Naive thymus-derived CD8-positive, alpha-beta T cell (primary cell): ENCODE measurements around the gene ZNF217. TPM values are rescaled to one million over a fixed set of nuclear protein-coding genes. Genes with fewer than 3 reads are reported as not detected.
"Not testable (repeated sequence)": the region's sequence is repeated elsewhere in the genome, so short reads cannot be mapped to it uniquely, and the experiment has no call there.

ENCODE experiments used
- ATAC-seq, 2 donors: fragments of 150-1000 bp; cut with Tn5 transposase in 1 of 2; sonication (Bioruptor Pico), chemical (Tn5 transposase) in 1 of 2; 1 replicate in 1 of 2; 2 replicates in 1 of 2; pipeline ENCODE4 v1.10.0; 2021; ENCODE audit warnings: mild to moderate bottlenecking in 2 of 2, moderate library complexity in 2 of 2
- POLR2A ChIA-PET: fragments of 350-600 bp; sonication (Branson Sonifier 250); formaldehyde crosslinking; loops from one replicate; lab custom pipeline; 2021; ENCODE audit warnings: antibody characterized with exemption; lab: Charles Lee
- DNase-seq, 10 donors: peaks; one replicate each; pipeline versions ENCODE4 v3.0.0 to v3.0.0-alpha.2; 2020 to 2022
- H3K27ac Mint-ChIP-seq, 10 donors: one replicate each; pipeline ENCODE4 v1.8.0; 2020 to 2022; ENCODE audit warnings: mild to moderate bottlenecking in 10 of 10, mixed read lengths in 10 of 10, moderate library complexity in 4 of 10, inconsistent platforms in 1 of 10
- H3K27me3 Mint-ChIP-seq, 5 donors: one replicate each; pipeline ENCODE4 v1.8.0; 2021 to 2022; ENCODE audit warnings: mixed read lengths in 5 of 5
- H3K36me3 Mint-ChIP-seq, 3 donors: one replicate each; pipeline ENCODE4 v1.8.0; 2020 to 2022; ENCODE audit warnings: mixed read lengths in 3 of 3, mild to moderate bottlenecking in 2 of 3, inconsistent platforms in 1 of 3
- H3K4me1 Mint-ChIP-seq, 4 donors: one replicate each; pipeline ENCODE4 v1.8.0; 2021 to 2022; ENCODE audit warnings: mixed read lengths in 4 of 4
- H3K4me3 Mint-ChIP-seq, 10 donors: one replicate each; pipeline ENCODE4 v1.8.0; 2020 to 2022; ENCODE audit warnings: mild to moderate bottlenecking in 10 of 10, mixed read lengths in 10 of 10, moderate library complexity in 6 of 10, inconsistent platforms in 1 of 10
- H3K9me3 Mint-ChIP-seq, 9 donors: one replicate each; pipeline ENCODE4 v1.8.0; 2020 to 2022; ENCODE audit warnings: mixed read lengths in 9 of 9, mild to moderate bottlenecking in 3 of 9, inconsistent platforms in 1 of 9, moderate library complexity in 1 of 9
- polyA plus RNA-seq, 3 donors: library from polyadenylated mRNA; unstranded; fragments of 300-500 nt; fragmentation: Illumina TruSeq; gene quantifications; one replicate each; pipeline ENCODE4 v1.2.3, GENCODE V29; 2021
- total RNA-seq, 8 experiments: library from RNA in 2 of 8; stranded (reverse) in 2 of 8; gene quantifications; one replicate each; pipeline ENCODE4 v1.2.3 and lab custom pipeline; 2021 to 2026

The ZNF217 gene
- total and polyA plus RNA-seq, 5 experiments from 2014 or later = 21.5 to 101 (median 34.2) TPM

- DNase-seq = no peak
- H3K36me3 Mint-ChIP-seq = peaks cover 0 to under 1% (median 0%) of the 10 kb centered on the region in 3 donors
Observed at GRCh38 chr20:53595018-53595378, 1.4 kb upstream of the ZNF217 start.

GRCh38 chr20:53594068-53595017 is 704 bp upstream of the ZNF217 start:
- no peaks in the 10 kb centered on the region for H3K36me3 Mint-ChIP-seq
- POLR2A ChIA-PET = interaction anchor here (0.6 to 8.4 kb wide), 39 partner anchors 9 to 488 kb away, joined by 3 to 143 read pairs (median 5); no protein-coding TSS in a partner anchor
- H3K27ac Mint-ChIP-seq = peak overlapping the region; percentile 88 to 99 (median 96)
- no peaks in the 10 kb centered on the region for H3K27me3 Mint-ChIP-seq
- no peaks in the 10 kb centered on the region for H3K9me3 Mint-ChIP-seq
- ATAC-seq = peak; percentile 58 to 67
- H3K4me3 Mint-ChIP-seq = peak overlapping the region; percentile 82 to 98 (median 90)
- H3K4me1 Mint-ChIP-seq = peaks cover 31 to 71% (median 57%) of the 10 kb centered on the region in 4 donors
- peak; percentile 91 to 100 (median 97) for DNase-seq

More at GRCh38 chr20:53595018-53595378, 1.4 kb upstream of the ZNF217 start:
- Mint-ChIP-seq H3K27me3 (no peaks in the 10 kb centered on the region), H3K27ac (peak overlapping the region; percentile 88 to 99 (median 95)), H3K4me3 (peak overlapping the region; percentile 79 to 93 (median 88)), H3K9me3 (no peaks in the 10 kb centered on the region), H3K4me1 (peaks cover 32 to 71% (median 57%) of the 10 kb centered on the region in 4 donors)
- POLR2A ChIA-PET = interaction anchor here (0.6 to 8.4 kb wide), 33 partner anchors 10 to 340 kb away, joined by 3 to 143 read pairs (median 5); no protein-coding TSS in a partner anchor
- ATAC-seq = no peak

GRCh38 chr20:53592992-53593465 is 610 bp downstream of the ZNF217 start:
- POLR2A ChIA-PET = interaction anchor here (0.8 to 8.4 kb wide), 14 partner anchors 8 to 347 kb away, joined by 3 to 143 read pairs (median 8); no protein-coding TSS in a partner anchor
- Mint-ChIP-seq H3K27me3 (no peaks in the 10 kb centered on the region), H3K4me1 (peaks cover 25 to 68% (median 50%) of the 10 kb centered on the region in 4 donors), H3K36me3 (no peaks in the 10 kb centered on the region), H3K4me3 (peak overlapping the region; percentile 86 to 98 (median 98)), H3K9me3 (no peaks in the 10 kb centered on the region), H3K27ac (peak overlapping the region; percentile 92 to 99 (median 98))
- ATAC-seq (no peak), DNase-seq (peak in 3 of 10 donors; percentile 23 to 38 (median 34))

- ATAC-seq = peak; percentile 11 to 13
- POLR2A ChIA-PET = interaction anchor here (0.9 to 8.0 kb wide), 11 partner anchors 11 to 281 kb away, joined by 3 to 88 read pairs (median 4); no protein-coding TSS in a partner anchor
- Mint-ChIP-seq H3K27ac (peak overlapping the region; percentile 92 to 99 (median 98)), H3K4me1 (peaks cover 22 to 63% (median 47%) of the 10 kb centered on the region in 4 donors), H3K4me3 (peak overlapping the region; percentile 86 to 98 (median 98))
- DNase-seq = peak; percentile 29 to 71 (median 58)
- H3K27me3 Mint-ChIP-seq, H3K36me3 Mint-ChIP-seq, H3K9me3 Mint-ChIP-seq: not testable (repeated sequence)
Observed at GRCh38 chr20:53592454-53592991, 1.1 kb downstream of the ZNF217 start.

GRCh38 chr20:53591941-53592441 is 1.6 kb downstream of the ZNF217 start:
- POLR2A ChIA-PET = interaction anchor here (0.6 to 8.0 kb wide), 13 partner anchors 10 to 281 kb away, joined by 3 to 88 read pairs (median 4); no protein-coding TSS in a partner anchor
- Mint-ChIP-seq H3K27ac (peak overlapping the region; percentile 92 to 99 (median 98)), H3K4me1 (peaks cover 20 to 61% (median 47%) of the 10 kb centered on the region in 4 donors), H3K4me3 (peak overlapping the region; percentile 86 to 98 (median 98))
- H3K9me3 Mint-ChIP-seq, H3K36me3 Mint-ChIP-seq, H3K27me3 Mint-ChIP-seq: not testable (repeated sequence)
- DNase-seq (peak in 3 of 10 donors; percentile 26 to 42 (median 36)), ATAC-seq (peak in 1 of 2 donors; percentile 2)

- peak overlapping the region; percentile 86 to 98 (median 98) for H3K4me3 Mint-ChIP-seq
Observed at GRCh38 chr20:53591206-53591741, 2.4 kb downstream of the ZNF217 start.

GRCh38 chr20:53590608-53591007 is 3.0 kb downstream of the ZNF217 start:
- peak overlapping the region; percentile 92 to 99 (median 97) for H3K27ac Mint-ChIP-seq
- DNase-seq, H3K9me3 Mint-ChIP-seq, ATAC-seq, H3K27me3 Mint-ChIP-seq, H3K36me3 Mint-ChIP-seq: not testable (repeated sequence)
- peaks cover 22 to 62% (median 48%) of the 10 kb centered on the region in 4 donors for H3K4me1 Mint-ChIP-seq
- POLR2A ChIA-PET = interaction anchor here (1.2 to 8.0 kb wide), 2 partner anchors 9 to 326 kb away, joined by 3 to 88 read pairs; no protein-coding TSS in a partner anchor
- H3K4me3 Mint-ChIP-seq = peak overlapping the region; percentile 86 to 98 (median 98)

More at GRCh38 chr20:53591206-53591741, 2.4 kb downstream of the ZNF217 start:
- Mint-ChIP-seq H3K4me1 (peaks cover 21 to 61% (median 47%) of the 10 kb centered on the region in 4 donors), H3K27ac (peak overlapping the region; percentile 92 to 99 (median 98))
- not testable (repeated sequence) for H3K36me3 Mint-ChIP-seq, H3K9me3 Mint-ChIP-seq, DNase-seq, ATAC-seq, H3K27me3 Mint-ChIP-seq
- POLR2A ChIA-PET = interaction anchor here (0.6 to 8.0 kb wide), 8 partner anchors 10 to 325 kb away, joined by 3 to 88 read pairs (median 4); no protein-coding TSS in a partner anchor

GRCh38 chr20:53590122-53590521 is 3.5 kb downstream of the ZNF217 start:
- not testable (repeated sequence) for H3K36me3 Mint-ChIP-seq, DNase-seq, H3K9me3 Mint-ChIP-seq, H3K27me3 Mint-ChIP-seq, ATAC-seq
- peaks cover 22 to 63% (median 50%) of the 10 kb centered on the region in 4 donors for H3K4me1 Mint-ChIP-seq
- H3K27ac Mint-ChIP-seq = peak overlapping the region; percentile 92 to 99 (median 97)
- H3K4me3 Mint-ChIP-seq = peak overlapping the region; percentile 86 to 98 (median 98)
- POLR2A ChIA-PET = interaction anchor here (1.2 to 8.0 kb wide), 2 partner anchors 9 to 326 kb away, joined by 3 to 88 read pairs; no protein-coding TSS in a partner anchor

GRCh38 chr20:53589321-53590065 is 4.1 kb downstream of the ZNF217 start:
- peak overlapping the region; percentile 86 to 98 (median 98) for H3K4me3 Mint-ChIP-seq
- not testable (repeated sequence) for ATAC-seq, DNase-seq, H3K27me3 Mint-ChIP-seq, H3K9me3 Mint-ChIP-seq, H3K36me3 Mint-ChIP-seq
- peaks cover 21 to 63% (median 50%) of the 10 kb centered on the region in 4 donors for H3K4me1 Mint-ChIP-seq
- H3K27ac Mint-ChIP-seq = peak overlapping the region; percentile 92 to 99 (median 97)
- POLR2A ChIA-PET = interaction anchor here (0.7 to 8.0 kb wide), 4 partner anchors 8 to 302 kb away, joined by 3 to 88 read pairs (median 4); no protein-coding TSS in a partner anchor

- peaks cover 23 to 86% (median 65%) of the 10 kb centered on the region in 4 donors for H3K4me1 Mint-ChIP-seq
- peak overlapping the region; percentile 60 to 98 (median 80) for H3K4me3 Mint-ChIP-seq
- H3K9me3 Mint-ChIP-seq, DNase-seq, H3K27me3 Mint-ChIP-seq, H3K36me3 Mint-ChIP-seq, ATAC-seq: not testable (repeated sequence)
- POLR2A ChIA-PET = interaction anchor here (1.0 to 1.2 kb wide), 2 partner anchors 233 to 329 kb away, joined by 3 read pairs; no protein-coding TSS in a partner anchor
- peak overlapping the region in 9 of 10 donors; percentile 34 to 99 (median 92) for H3K27ac Mint-ChIP-seq
Observed at GRCh38 chr20:53587157-53587703, 6.4 kb downstream of the ZNF217 start.
